ENCODE results near the gene MYO6.

- TF ChIP-seq CTCF (IDR thresholded peaks at IDR 0.05) (no peak), ZFX (IDR thresholded peaks at IDR 0.05; ENCODE audit: borderline replicate concordance) (no peak)
These were observed 214.5 kb downstream of the MYO6 start for GRCh38 chr6:75963569-75963968.

Data from 22Rv1 (cell line).